ENCODE measurements around the gene CD300LB.

CD300LB gene

GRCh38 chr17:74547736-74548135, 16.5 kb upstream of the CD300LB start:
- DNase-seq = no peak

DNA sequence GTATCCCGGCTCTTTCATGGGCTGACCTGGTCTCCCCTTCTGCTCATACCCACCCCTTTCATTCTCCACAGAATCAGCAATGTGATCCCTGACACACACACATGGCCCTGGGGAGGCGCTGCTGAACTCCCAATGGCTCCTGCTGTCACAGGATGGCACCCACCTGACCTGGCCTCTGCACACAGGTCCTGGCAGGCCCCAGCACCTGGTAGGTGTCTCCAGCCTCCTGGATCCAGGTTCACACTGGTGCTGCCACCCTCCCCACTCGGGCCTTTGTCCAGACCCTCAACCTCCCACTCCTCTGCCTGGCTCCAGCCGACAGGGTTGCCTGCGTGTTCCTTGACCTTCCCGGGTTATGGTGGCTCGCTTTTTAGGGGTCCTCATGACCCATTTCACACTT, 16.0 kb upstream of the CD300LB start:
- no peak for DNase-seq

DNA sequence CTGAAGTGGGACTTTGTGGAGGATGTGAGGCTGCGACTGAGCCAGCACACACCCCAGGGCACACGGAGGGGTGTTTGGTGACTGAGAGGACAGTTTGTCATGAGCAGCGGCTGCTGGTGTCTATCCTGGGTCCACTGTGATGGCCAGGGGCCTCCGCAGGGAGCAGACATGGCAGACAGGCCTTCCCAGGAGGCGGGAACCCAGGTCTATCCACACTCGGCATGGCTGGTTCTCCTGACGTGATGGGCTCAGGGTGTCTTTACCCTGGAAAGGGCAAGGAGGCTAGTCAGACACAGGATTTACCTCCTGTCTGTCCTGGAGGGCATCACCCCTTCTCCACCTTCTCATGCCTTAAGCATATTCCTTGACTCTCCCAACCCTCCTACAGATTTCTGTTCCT, 15.3 kb upstream of the CD300LB start:
- DNase-seq = no peak

DNA sequence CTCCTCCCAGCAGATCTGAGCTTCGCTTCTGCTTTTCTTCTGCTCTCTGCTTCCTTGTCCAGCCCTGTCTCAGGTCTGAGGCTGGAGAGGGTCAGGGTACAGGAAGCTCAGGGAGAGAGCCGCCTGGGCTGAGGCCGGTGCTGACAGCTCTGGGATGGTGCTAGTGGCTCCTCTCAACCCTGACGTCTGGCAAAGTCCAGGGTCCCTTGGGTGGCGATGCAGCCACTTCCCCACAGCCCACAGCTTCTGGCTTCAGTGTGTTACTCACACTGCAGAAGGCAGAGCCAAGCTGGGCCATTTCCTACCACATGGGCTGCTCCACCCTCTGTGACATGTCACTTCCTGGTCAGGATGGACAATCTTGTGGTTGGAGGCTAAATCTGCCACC, 14.6 kb upstream of the CD300LB start, which contains the start of gene CD300C:
Gene CD300C (minus strand): TSS at position 273 of the 388 bp plus-strand sequence. CDS start 333 bp downstream, outside the sequence.
- no peak for DNase-seq

- no peak for DNase-seq
Measured at GRCh38 chr17:74544991-74545842, 13.9 kb upstream of the CD300LB start.

DNA sequence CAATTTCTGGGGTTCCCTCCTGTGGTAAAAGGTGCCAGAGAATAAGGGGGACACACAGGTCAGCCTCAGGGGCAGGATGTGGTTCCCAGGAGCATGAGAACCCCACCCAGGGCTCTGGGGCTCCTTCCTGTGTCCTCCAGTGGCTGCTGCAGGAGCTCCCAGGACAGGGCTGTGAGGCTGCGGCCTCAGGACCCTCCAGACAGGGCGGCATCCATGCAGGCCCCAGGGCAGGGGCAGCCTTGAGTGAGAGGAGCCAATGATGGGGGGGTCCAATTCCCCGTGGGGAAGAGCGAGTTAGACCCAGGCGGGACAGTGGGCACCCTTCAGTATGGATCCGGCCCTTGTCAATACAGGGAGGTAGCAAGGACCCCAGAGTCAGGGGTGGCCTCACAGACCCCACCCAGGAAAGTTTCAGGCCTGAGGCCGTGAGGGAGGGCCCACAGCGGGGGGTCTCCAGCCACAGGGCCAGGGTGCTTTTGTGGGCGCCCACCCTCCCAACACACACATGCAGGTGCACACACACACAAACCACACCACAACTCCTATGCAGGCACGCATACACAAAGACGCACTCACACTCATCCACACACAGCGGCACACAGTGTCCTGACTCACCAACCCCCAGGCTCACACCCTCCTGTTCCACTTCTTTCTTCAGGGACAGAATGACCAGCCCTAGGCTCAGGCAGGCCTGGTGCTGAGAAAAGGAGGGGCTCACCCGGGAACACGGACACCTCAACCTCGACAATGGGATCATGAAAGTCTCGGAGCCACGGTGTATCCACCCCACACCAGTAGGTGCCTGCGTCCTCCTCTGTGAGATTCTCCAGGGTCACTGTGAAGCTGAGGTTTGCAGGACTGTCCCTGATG, 12.9 kb upstream of the CD300LB start:
- DNase-seq = no peak

GRCh38 chr17:74543406-74543805, 12.1 kb upstream of the CD300LB start:
- no peak for DNase-seq

DNA sequence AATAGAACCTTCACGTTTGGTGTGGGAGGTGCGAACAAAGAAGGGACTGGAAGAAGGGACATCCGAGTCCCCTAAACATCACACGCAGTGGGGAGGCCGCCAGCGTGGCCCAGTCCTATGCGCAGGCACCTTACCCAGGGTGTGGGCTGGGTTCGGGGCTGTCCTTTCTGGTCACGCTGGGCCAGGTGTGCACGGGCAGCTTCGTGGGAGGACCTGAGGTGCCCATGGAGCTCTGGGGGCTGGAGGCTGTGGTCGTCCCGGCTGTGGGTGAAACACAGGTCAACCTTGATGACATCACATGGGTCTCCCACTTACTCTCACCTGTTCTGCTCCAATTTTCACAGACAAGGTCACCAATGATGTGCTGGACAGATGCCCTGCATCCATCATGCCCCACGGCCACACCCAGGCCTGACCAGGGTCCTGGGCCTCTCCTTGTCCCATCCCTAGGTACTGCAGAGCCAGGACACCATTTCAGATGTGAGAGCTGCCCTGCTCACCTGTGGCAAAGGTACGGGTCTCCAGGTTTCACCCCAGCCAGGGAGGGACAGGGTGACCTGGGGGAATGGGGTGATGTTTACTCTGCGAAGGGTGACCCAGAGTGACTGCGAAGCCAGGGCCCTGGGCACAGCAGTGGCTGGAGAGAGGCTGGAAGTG, 11.6 kb upstream of the CD300LB start:
- no peak for DNase-seq

- DNase-seq = no peak
Measured at GRCh38 chr17:74542166-74542565, 10.9 kb upstream of the CD300LB start.

DNA sequence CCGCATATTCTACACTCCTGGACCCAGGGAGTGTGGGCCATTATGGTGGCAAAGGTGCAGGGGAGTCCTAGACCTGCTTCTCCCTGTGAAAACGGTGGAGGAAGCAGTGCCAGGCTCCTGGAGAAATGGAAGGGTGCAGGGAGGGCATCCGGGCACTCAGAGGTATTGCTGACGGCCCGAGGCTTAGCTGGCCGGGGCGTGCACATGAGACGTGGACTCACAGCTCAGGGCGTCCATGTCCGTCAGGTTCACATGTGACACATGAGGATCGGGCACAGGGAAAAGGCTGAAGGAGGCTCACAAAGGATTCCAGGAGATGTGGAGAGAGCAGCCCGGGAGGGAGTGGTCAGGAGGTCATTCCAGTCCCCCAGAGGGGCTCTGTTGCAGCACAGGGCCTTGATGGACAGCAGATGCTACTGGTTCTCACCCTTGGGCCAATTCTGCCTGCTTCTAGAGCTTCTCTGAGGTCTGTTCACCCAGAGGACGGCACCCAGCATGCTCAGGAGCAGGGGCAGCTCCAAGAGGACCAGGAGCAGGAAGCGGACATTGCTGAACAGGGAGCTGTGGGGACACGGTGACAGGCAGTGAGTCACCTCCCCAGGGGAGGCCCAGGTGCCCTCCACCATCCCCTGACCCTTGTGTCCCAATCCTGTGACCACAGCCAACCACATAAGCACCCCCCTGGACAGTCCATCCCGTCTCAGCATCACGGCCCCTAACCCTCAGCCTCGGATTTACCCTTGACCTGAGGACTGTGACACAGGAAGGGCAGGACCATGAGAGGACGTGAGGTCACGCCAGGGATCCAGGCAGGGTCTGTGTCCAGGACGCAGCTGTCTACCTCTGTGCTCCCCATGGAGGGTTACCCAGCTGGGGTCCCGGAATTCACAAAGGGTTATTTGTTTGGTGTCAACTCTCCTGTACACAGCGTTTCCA, 10.2 kb upstream of the CD300LB start:
- DNase-seq = no peak

DNA sequence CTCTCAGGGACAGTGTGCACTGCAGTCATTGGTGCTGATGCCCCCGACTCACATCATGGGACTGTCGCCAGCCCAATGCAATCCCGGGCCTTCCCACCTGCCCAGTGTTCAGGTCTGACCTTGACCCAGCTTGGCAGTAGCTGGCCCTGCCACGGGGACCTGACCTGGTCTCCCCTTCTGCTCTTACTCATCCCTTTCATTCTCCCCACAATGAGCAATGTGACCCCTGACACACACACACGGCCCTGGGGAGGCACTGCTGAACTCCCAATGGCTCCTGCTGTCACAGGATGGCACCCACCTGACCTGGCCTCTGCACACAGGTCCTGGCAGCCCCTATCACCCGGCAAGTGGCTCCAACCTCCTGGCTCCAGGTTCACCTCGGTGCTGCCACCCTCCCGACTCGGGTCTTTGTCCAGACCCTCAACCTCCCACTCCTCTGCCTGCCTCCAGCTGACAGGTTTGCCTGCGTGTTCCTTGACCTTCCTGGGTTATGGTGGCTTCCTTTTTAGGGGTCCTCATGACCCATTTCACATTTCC, 8.1 kb upstream of the CD300LB start:
- no peak for DNase-seq

DNA sequence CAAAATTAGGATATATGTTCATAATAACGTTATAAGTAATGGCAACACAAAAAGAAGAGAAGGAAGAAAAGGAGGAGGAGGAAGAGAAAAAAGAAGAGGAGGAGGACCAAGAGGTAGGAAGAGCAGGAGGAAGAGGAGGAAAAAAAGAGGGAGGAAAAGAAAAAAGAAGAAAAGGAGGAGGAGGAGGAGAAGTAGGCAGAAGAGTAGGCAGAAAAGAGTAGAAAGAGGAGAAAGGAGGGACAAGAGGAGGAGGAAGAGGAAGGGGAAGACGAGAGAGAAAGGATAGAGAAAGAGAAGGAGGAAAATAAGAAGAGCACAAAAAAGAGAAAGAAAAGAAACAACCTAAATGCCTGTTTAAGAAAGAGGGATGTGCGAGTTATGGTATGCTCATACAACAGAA, 5.6 kb upstream of the CD300LB start:
- no peak for DNase-seq

- DNase-seq = no peak
Measured at GRCh38 chr17:74532115-74532514, 840 bp upstream of the CD300LB start.

DNA sequence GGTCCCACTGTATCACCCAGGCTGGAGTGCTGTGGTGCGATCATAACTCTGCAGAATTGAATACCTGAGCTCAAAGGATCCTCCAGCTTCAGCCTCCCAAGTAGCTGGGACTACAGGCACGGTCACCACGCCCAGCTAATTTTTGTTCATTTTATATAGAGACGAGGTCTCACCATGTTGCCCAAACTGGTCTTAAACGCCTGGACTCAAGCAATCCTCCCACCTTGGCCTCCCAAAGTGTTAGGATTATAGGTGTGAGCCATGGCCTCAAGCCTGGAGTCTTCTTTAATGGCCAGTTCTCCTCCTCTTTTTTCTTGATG, 484 bp downstream of the CD300LB start:
- no peak for DNase-seq

DNA sequence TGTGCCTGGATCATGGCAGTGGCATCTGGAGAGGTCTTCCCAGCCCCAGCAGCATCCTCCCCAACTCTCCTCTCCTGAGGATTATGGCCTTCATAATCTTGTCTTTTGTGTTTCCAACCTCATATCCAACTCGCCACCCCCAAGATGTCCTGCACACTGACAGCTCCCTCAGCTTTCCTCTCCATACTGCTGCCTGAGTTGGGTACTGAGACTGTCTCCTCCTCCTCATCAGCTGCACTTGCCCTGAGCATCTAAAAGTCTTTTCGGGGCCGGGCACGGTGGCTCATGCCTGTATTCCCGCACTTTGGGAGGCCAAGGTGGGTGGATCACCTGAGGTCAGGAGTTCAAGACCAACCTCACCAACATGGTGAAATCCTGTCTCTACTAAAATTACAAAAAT, 2.0 kb downstream of the CD300LB start:
- DNase-seq = no peak

DNA sequence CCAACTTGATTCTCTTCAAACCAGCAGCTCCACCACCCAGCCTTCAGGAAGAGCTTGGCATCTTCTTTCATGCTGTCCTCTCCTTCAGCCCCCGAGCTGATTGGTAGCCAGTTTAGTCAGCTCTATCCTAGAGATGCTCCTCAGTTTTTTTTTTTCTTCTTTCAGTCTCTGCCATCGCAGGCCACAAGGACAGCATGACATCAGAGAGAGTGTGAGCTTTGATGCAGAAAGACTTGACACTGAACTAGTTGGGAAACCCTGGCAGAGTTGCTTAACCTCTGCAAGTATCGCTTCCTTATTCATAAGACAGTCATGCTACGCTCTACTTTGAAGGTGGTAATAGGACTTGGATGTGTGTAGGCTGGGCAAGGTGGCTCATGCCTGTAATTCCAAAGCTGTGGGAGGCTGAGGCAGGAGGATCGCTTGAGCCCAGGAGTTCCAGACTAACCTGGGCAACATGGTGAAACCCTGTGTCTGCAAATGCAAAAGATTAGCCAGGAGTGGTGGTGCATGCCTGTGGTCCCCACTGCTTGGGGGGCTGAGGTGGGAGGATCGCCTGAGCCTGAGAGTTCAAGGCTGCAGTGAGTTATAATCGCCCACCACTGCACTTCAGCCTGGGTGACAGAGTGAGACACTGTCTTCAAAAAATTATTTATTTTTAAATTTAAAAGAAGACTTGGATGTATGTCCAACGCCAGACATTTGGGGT, 2.6 kb downstream of the CD300LB start:
- DNase-seq = no peak

- DNase-seq = no peak
Measured at GRCh38 chr17:74527756-74528155, 3.5 kb downstream of the CD300LB start.

DNA sequence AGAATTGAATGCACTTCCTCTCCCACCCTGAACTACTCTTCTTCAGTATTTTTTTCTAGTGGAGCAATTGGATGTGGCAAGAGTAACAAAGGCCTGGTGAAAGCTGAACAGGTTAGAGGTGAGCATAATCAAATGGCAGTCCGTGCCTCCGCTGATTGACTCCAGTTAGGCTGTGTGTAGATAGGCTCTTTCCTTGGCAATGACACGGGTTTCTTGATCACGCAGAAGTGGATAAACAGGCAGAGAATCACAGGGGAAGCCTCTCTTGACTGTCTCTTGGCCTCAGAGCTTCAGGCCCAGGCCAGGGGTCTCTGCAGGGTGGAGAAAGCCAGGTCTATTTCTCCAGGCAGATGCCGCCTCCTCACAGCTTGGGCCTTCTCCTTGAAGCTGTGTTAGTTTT, 4.2 kb downstream of the CD300LB start:
- no peak for DNase-seq

GRCh38 chr17:74526681-74527080, 4.6 kb downstream of the CD300LB start:
- no peak for DNase-seq

DNA sequence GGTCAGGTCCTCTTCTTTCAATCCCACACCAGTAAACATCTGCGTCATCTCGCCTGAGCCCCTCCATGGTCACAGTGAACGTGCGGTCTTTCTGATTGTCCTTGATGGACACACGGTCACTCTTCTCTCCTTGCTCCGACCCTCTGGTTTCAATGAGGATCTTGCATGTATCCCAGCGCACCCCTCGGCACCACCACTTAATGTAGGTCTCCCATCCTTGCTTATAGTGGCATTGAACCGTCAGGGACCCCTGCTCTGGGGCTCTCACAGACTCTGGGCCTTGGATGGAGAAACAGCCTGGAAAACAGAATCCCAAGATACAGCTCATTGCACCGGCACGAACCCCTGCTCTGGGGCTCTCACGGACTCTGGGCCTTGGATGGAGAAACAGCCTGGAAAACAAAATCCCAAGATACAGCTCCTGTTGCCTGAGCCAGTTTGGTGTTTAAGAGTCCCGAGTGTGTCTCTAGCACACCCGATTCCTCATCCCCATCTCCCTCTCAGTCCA, 5.4 kb downstream of the CD300LB start:
- DNase-seq = no peak

GRCh38 chr17:74525465-74525725, 5.9 kb downstream of the CD300LB start:
- DNase-seq = no peak

All from NCI-H1105 treated with DMSO at 0.1 percent for 48 hours (cell line).